Measurements from ENCODE around the gene TBL3.
A peak's percentile ranks its signal among the peaks of the same experiment; 100 is the strongest.

TBL3 gene

DNA sequence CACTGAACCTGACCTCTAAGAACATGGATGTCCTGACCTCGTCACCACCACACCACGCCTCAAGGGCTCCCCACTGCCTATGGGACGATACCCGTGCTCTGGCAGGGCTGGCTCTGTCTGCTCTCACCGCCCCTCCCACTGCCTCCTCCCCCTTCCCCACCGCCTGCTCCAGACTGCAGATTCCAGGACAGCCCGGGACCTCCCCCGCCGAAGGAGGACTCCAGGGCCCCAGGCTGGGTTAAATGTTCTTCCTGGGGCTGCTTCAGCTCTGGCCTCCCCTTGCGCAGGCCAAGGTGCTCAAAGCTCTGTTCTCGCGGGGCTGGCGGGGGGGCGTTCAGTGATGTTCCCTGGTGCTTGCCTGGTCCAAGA is 50.9 kb downstream of the TBL3 start:
- DNase-seq, result peak; percentile 54

- peak; percentile 97 for DNase-seq
Measured at GRCh38 chr16:2023092-2024031, 51.5 kb downstream of the TBL3 start.

DNA sequence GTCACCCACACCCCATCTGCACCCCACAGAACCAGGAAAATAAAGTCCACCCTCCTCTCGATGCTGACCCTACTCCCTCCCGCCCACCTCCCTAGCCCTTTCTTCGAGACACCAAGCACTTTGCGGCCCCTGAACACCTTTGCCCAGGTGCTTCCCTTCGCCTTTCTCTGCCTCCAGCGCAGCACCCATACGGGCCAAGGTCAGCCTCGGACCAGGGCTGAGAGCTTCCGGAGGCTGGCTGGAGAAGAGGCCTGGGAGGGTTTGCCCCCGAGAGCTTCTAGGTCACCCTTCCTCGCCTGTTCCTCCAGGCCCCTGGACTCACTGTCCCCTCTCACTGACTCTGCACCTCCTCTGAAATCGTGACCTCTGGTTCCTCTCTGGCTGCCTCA is 52.2 kb downstream of the TBL3 start:
- no peak for DNase-seq

GRCh38 chr16:2025251-2025650 is 53.4 kb downstream of the TBL3 start:
- no peak for DNase-seq

GRCh38 chr16:2025878-2026460 is 54.1 kb downstream of the TBL3 start:
- no peak for DNase-seq

GRCh38 chr16:2026461-2027023 is 54.7 kb downstream of the TBL3 start, which contains the start of gene NHERF2:
TSS of gene NHERF2 (plus strand) at chr16:2026902. CDS start at chr16:2027006, 104 bp downstream.
- DNase-seq, result no peak

DNA sequence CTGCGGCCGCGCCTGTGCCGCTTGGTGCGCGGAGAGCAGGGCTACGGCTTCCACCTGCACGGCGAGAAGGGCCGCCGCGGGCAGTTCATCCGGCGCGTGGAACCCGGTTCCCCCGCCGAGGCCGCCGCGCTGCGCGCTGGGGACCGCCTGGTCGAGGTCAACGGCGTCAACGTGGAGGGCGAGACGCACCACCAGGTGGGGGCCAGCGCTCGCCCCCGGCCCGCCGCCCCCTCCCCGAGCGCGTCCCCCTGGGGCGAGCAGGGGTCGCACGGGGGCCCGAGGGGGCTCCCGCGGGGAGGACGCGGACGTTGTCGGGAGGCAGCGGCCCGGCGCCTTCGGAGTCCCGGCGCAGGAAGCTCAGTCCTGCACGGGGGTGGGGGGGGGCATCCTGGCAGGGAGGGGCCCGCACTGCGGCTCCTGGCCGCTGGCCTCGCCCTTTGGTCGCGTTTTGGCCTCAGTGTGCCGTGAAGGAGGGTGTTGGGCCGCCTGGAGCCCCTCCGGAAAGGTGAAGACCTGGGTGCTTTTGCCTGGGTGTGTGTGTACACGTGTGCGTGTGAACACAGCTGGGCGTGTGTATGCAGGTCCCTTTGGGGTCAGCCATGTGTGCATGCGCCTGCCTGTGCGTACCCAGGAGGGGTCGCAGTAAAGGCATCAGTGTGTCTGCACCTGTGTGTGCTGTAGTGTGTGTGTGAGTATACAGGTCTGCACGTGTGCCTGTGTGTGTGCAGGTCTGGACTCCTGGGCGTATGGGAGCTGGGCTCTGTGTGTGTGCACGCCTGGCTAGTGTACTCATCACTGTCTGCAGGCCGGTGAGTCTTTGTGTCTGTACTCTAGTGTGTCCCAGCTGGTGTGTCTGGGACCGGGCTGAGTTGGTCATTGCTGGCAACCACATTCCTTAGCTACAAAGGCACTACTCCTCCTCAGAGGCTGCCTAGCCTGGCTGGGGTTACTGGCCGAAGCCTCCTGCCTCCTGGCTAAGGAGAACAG is 55.5 kb downstream of the TBL3 start:
- DNase-seq, result no peak

DNA sequence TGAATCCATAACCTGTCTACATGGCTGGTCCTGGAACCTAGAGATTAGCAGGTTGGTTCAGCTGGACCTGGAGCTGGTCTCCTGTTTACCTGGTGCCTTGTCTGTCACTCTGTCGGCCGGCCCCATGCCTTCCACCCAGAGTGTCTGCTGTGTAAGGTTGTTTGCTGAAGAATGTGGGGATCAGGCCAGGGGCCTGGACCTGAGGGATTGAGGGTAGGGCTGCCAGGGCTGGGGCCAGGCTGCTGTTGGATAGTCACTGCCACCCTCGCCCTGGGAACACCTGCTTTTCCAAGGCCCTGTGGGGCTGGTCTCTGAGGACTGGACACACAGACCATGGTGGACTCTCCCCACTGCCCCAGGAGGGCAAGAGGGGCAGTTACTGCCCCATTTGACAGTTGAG is 56.3 kb downstream of the TBL3 start:
- no peak for DNase-seq

DNA sequence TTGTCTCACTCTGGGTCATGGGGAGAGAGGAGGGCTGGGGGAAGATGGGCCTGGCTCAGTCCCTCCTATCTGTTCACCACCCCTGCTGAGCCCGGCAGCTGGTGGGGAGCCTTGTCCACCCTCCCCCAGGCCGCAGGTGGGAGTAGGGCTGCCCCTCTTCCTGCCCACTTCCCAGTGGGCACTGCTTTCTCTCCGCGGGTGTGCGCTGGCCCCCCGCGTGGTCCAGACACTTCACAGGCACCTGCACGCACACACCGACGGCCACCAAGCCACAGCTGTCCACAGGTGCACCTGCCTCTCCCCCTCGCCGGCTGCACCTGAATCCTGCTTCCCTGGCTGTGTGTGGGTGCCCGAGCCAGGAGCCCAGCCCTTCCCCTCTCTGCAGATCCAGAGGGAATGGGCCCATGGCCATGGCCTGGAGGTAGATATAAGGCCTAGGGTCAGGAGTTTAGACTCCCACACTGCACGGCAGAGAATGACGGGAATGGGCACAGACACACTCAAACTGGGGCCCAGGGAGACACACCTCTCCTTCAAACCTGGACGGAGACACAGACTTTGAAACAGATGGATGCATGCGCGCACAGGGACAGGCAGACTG is 56.9 kb downstream of the TBL3 start:
- DNase-seq, result no peak

- DNase-seq, result no peak
Measured at GRCh38 chr16:2029350-2029749, 57.5 kb downstream of the TBL3 start.

- no peak for DNase-seq
Measured at GRCh38 chr16:2030036-2030435, 58.2 kb downstream of the TBL3 start.

GRCh38 chr16:2031081-2031577 is 59.3 kb downstream of the TBL3 start:
- no peak for DNase-seq
